GM19452 (cell line): ENCODE results near the gene ITIH1.
"Not testable (repeated sequence)": the region's sequence is repeated elsewhere in the genome, so short reads cannot be mapped to it uniquely, and the experiment has no call there.

Source experiments
- ATAC-seq: cut with Tn5 transposase; IDR thresholded peaks from one replicate; pipeline ENCODE4 v1.9.1; 2021; ENCODE audit not compliant: unreplicated experiment

Gene ITIH1

GRCh38 chr3:52774066-52774713 is 3.2 kb upstream of the ITIH1 start:
- no peak for ATAC-seq

GRCh38 chr3:52774901-52775864 is 2.2 kb upstream of the ITIH1 start:
- ATAC-seq: no peak

GRCh38 chr3:52775877-52776276 is 1.5 kb upstream of the ITIH1 start:
- no peak for ATAC-seq

GRCh38 chr3:52776486-52776885 is 913 bp upstream of the ITIH1 start:
- not testable (repeated sequence) for ATAC-seq

- ATAC-seq: no peak
Observed at GRCh38 chr3:52777959-52778805, 783 bp downstream of the ITIH1 start.

GRCh38 chr3:52779011-52779836 is 1.8 kb downstream of the ITIH1 start:
- peak; percentile 78 for ATAC-seq

- no peak for ATAC-seq
Observed at GRCh38 chr3:52779837-52780585, 2.6 kb downstream of the ITIH1 start.

GRCh38 chr3:52781741-52782140 is 4.3 kb downstream of the ITIH1 start:
- no peak for ATAC-seq

- ATAC-seq: no peak
Observed at GRCh38 chr3:52782412-52783210, 5.2 kb downstream of the ITIH1 start.

- ATAC-seq: no peak
Observed at GRCh38 chr3:52783211-52783555, 5.8 kb downstream of the ITIH1 start.

GRCh38 chr3:52784021-52784621 is 6.7 kb downstream of the ITIH1 start:
- ATAC-seq: no peak

GRCh38 chr3:52784931-52785590 is 7.7 kb downstream of the ITIH1 start:
- no peak for ATAC-seq

- ATAC-seq: no peak
Observed at GRCh38 chr3:52786330-52787215, 9.2 kb downstream of the ITIH1 start.

GRCh38 chr3:52787246-52787645 is 9.8 kb downstream of the ITIH1 start:
- ATAC-seq: no peak

- ATAC-seq: no peak
Observed at GRCh38 chr3:52787672-52788625, 10.6 kb downstream of the ITIH1 start.
